Activated CD4-positive, alpha-beta T cell treated with anti-CD3 and anti-CD28 coated beads for 36 hours (primary cell): Measurements from ENCODE around the gene PDE4C. TPM values are rescaled to one million over a fixed set of nuclear protein-coding genes. Genes with fewer than 3 reads are reported as not detected.

ENCODE experiments used
- ATAC-seq: fragments of 200-7000 bp; cut with Tn5 transposase; one replicate; pipeline ENCODE4 v1.10.0; 2021; ENCODE audit warnings: mild to moderate bottlenecking, moderate library complexity
- CTCF ChIA-PET: fragments of 350-600 bp; sonication (Branson Sonifier 250); formaldehyde crosslinking; loops from one replicate; lab custom pipeline; 2021; ENCODE audit warnings: antibody characterized with exemption; lab: Charles Lee
- POLR2A ChIA-PET: fragments of 350-600 bp; sonication (Branson Sonifier 250); formaldehyde crosslinking; loops from one replicate; lab custom pipeline; 2021; ENCODE audit warnings: antibody characterized with exemption, inconsistent platforms; lab: Charles Lee
- DNase-seq: peaks from one replicate; pipeline ENCODE4 v3.0.0-alpha.2; 2020
- H3K27ac Mint-ChIP-seq: one replicate; pipeline ENCODE4 v1.8.0; 2021; ENCODE audit warnings: mixed read lengths
- H3K27me3 Mint-ChIP-seq: one replicate; pipeline ENCODE4 v1.8.0; 2021; ENCODE audit warnings: mixed read lengths
- H3K36me3 Mint-ChIP-seq: one replicate; pipeline ENCODE4 v1.8.0; 2021; ENCODE audit warnings: low read depth, mixed read lengths
- H3K4me1 Mint-ChIP-seq: one replicate; pipeline ENCODE4 v1.8.0; 2021; ENCODE audit warnings: mixed read lengths
- H3K4me3 Mint-ChIP-seq: one replicate; pipeline ENCODE4 v1.8.0; 2021; ENCODE audit warnings: mild to moderate bottlenecking, moderate library complexity, mixed read lengths
- H3K9me3 Mint-ChIP-seq: one replicate; pipeline ENCODE4 v1.8.0; 2021; ENCODE audit warnings: low read depth, mixed read lengths
- intact Hi-C, 2 experiments: fragments of 100-400 bp; cut with DNase I in 1 of 2; cut with micrococcal nuclease in 1 of 2; formaldehyde crosslinking; loops; one replicate each; pipeline versions ENCODE4 v1.14.2 to v1.15.1; 2022 to 2024; cut with DNase I, micrococcal nuclease
- total RNA-seq, 2 experiments: library from RNA; stranded (reverse); gene quantifications; one replicate each; pipeline ENCODE4 v1.2.3, GENCODE V29; 2021

The PDE4C gene
- total RNA-seq, 2 experiments from 2014 or later, result not detected

DNA sequence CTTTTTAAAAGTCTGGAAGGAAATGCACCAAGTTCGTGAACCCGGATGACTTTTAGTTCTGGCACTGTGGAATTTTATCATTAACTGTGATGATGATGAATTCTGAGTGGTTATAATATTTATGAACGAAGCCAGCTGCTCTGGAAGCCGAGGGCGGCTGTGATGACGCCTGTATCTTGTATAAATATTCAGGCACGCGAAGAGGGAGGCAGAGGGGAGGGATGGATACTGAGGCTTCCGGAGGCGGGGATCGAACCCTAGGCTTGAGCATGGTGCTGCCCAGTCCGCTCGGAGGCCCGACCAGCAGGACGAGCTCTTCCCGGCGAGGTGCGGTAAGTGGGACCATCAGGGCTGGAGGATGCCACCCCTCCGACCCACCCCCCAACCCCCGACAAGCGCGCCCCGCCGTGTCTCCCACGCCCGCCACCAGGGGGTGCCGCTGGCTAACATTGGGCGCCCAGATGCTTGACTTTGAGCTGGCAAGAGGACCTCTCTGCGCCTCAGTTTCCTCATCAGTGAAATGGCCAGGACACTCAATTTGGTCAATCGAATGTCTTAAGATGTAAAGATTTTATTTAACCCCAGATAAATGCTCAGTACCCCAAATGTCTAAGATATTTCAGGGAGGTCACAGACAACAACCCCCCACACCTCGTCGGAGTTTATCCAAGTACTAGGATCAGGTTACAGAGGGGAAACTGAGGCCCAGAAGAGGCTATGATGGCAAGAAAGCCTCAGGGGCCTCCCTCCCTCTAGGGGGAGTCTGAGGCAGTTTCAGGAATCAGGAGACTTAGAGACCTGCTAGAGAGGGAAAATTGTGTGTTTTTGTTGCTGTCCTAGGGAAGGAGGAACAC, 17.9 kb downstream of the PDE4C start:
- H3K4me1 Mint-ChIP-seq, result peaks cover 10% of the 10 kb centered on the region
- no peaks in the 10 kb centered on the region for H3K36me3 Mint-ChIP-seq
- POLR2A ChIA-PET, result no interaction called here
- H3K4me3 Mint-ChIP-seq, result no peak overlapping the region
- DNase-seq, result peak; percentile 78
- intact Hi-C loops, result loop anchor here (1.0 kb wide), 4 partner anchors 16 to 202 kb away; no protein-coding TSS in a partner anchor
- H3K27ac Mint-ChIP-seq, result no peak overlapping the region
- no peaks in the 10 kb centered on the region for H3K27me3 Mint-ChIP-seq
- no peaks in the 10 kb centered on the region for H3K9me3 Mint-ChIP-seq
- CTCF ChIA-PET, result interaction anchor here (0.6 to 2.8 kb wide), 11 partner anchors 9 to 180 kb away, joined by 3 to 13 read pairs (median 4); no protein-coding TSS in a partner anchor
- no peak for ATAC-seq

DNA sequence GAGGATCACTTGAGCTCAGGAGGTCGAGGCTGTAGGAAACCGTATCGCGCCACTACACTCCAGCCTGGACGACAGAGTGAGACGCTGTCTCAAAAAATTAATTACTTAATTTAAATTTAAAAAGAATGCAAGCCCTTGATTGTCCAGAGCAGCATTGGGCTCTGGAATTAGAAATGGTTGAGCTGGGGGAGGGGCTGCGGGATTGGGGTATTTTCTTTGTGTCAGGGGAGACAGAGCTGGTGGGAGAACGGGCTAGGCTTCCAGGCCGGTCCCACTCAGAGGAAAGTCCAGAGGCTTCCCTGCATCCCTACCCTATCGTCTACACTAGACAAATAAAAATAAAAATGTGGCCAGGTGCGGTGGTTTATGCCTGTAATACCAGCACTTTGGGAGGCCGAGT, 20.2 kb downstream of the PDE4C start:
- ChIA-PET POLR2A (interaction anchor here (2.5 kb wide), 1 partner anchor 73 kb away, joined by 15 read pairs; no protein-coding TSS in a partner anchor), CTCF (interaction anchor here (0.6 to 3.1 kb wide), 8 partner anchors 14 to 239 kb away, joined by 3 to 13 read pairs (median 4); partner anchors contain the start of gene MPV17L2)
- intact Hi-C loops, result no loop called here
- no peaks in the 10 kb centered on the region for H3K9me3 Mint-ChIP-seq
- H3K36me3 Mint-ChIP-seq, result peaks cover 4% of the 10 kb centered on the region
- H3K27me3 Mint-ChIP-seq, result no peaks in the 10 kb centered on the region
- peaks cover 18% of the 10 kb centered on the region for H3K4me1 Mint-ChIP-seq
- DNase-seq (no peak), ATAC-seq (no peak)
- no peak overlapping the region for H3K4me3 Mint-ChIP-seq
- H3K27ac Mint-ChIP-seq, result no peak overlapping the region

DNA sequence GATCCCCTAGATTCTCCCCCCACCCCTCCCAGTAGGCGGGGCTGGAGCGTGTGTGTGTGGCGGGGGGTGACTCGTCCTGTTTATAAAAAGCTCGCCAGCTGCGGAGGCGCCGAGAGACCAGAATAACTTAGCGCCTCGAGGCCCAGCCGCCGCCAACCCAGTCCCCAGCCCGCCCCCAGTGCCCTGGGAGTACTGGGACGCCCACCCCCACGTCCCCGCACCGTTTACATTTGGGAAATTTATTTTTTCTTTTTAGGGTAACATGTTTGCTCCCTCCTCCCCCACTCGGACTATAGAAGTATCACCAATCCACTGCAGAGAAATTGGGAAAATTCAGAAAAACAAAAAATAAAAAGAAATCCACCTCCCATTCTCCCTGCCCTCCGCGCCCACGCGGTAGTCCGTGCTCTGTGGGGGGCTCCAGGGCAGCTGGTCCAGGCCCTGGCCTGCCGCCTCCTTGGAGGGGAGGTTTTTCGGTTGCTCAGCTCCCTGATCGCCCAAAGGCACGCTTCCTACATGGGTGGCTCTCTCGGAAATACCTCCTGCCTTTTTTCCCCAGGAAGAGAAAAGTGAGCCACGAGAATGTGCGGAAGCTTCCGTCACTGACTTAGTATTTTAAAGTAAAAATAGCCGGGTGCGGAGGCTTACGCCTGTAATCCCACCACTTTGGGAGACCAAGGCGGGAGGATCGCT, 20.9 kb downstream of the PDE4C start:
- no peaks in the 10 kb centered on the region for H3K9me3 Mint-ChIP-seq
- ChIA-PET CTCF (interaction anchor here (0.6 to 3.1 kb wide), 9 partner anchors 13 to 240 kb away, joined by 3 to 13 read pairs (median 5); partner anchors contain the start of gene MPV17L2), POLR2A (interaction anchor here (2.5 to 2.6 kb wide), 2 partner anchors 74 to 76 kb away, joined by 9 to 15 read pairs; partner anchors contain the start of gene JUND)
- ATAC-seq, result no peak
- intact Hi-C loops, result loop anchor here (2.0 kb wide), 3 partner anchors 135 to 213 kb away; partner anchors contain the start of genes PGPEP1 (in 1 of the 2) and SSBP4 (in 1 of the 2)
- peak overlapping the region; percentile 96 for H3K4me3 Mint-ChIP-seq
- H3K36me3 Mint-ChIP-seq, result peaks cover 5% of the 10 kb centered on the region
- no peaks in the 10 kb centered on the region for H3K27me3 Mint-ChIP-seq
- DNase-seq, result peak; percentile 81
- peaks cover 18% of the 10 kb centered on the region for H3K4me1 Mint-ChIP-seq
- H3K27ac Mint-ChIP-seq, result peak overlapping the region; percentile 47

DNA sequence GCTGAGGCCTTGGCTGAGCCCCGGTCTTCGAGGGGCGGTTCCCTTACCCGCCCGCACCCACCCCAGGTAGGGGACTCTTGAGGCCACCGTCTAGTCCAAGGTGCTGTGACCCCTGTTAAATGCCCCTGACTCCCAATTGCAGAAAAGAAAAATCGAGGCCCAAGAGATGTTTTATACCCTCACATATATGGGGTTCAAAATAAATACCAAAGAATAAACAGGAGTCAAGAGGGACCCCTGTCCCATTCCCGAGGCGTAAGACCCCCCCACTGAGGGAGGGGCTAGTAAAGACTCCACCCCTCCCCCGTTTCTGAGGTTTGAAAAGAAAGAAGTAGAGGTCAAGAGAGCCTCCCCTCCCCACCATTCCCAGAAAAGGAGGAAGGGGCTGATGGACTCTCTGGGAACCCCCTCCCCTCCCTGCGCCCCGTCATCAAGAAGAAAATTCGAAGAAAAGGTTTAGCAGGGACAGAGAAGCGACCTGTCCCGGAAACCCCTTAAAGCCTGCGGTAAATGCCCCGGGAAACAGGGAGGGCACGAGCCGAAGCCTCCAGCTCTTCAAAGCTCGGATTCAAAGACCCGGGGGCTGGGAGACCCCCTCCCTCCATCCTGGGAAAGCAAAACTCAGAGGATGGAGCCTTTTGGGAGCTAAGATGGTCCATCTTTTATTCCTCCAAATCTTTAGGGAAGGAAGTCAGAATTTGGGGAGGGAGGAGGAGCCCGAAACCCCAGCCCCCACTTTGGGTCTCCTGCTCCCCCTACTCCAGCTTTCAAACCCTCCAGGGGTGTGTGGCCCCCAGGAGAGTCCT, 21.6 kb downstream of the PDE4C start:
- H3K27me3 Mint-ChIP-seq, result no peaks in the 10 kb centered on the region
- ChIA-PET CTCF (interaction anchor here (0.6 to 3.1 kb wide), 11 partner anchors 12 to 347 kb away, joined by 3 to 13 read pairs (median 4); partner anchors contain the start of gene MPV17L2), POLR2A (interaction anchor here (2.5 to 2.6 kb wide), 2 partner anchors 75 to 77 kb away, joined by 9 to 15 read pairs; partner anchors contain the start of gene JUND)
- intact Hi-C loops, result loop anchor here (1.0 to 2.0 kb wide), 19 partner anchors 11 to 715 kb away; partner anchors contain the start of genes COPE (in 1 of the 2), DDX49 (in 1 of the 2), ELL (in 1 of the 2) and IFI30 (in 1 of the 2)
- H3K27ac Mint-ChIP-seq, result peak overlapping the region; percentile 90
- DNase-seq, result no peak
- H3K4me3 Mint-ChIP-seq, result peak overlapping the region; percentile 96
- peak; percentile 3 for ATAC-seq
- no peaks in the 10 kb centered on the region for H3K9me3 Mint-ChIP-seq
- peaks cover 18% of the 10 kb centered on the region for H3K4me1 Mint-ChIP-seq
- peaks cover 7% of the 10 kb centered on the region for H3K36me3 Mint-ChIP-seq

DNA sequence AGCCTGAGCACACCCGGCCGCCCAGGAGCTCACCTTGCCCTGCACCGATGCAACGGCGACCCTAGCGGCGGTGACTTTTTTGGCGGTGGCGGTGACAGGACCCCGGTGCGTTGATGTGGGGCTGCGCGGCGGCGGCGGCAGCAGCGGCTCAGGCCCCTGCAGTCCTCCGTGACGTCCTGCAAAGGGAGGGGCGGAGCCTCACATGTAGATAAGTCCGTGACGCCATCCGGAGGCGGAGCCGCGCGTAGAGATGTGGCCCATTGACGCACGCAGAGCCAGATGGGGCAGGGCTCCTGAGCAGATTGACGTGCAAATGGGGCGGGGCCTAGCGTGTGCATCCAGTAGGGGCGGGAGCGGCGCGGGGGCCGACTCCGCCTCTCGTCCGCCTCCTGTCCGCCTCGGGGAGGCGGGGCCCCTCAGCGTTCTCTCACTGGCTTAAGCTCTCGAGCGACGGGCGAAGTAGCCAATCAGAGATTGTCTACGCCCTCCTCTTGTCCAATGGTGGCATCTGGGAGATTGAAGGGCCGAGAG, 22.3 kb downstream of the PDE4C start, which contains the start of gene RAB3A:
TSS of gene RAB3A (minus strand) at position 180 of the 531 bp plus-strand sequence. CDS start 1,302 bp downstream, outside the sequence.
- intact Hi-C loops, result loop anchor here (1.0 to 2.0 kb wide), 19 partner anchors 11 to 715 kb away; partner anchors contain the start of genes COPE (in 1 of the 2), DDX49 (in 1 of the 2), ELL (in 1 of the 2) and IFI30 (in 1 of the 2)
- Mint-ChIP-seq H3K27ac (peak within 1 kb of the TSS; percentile 90), H3K4me3 (peak within 1 kb of the TSS; percentile 96), H3K27me3 (no peaks in the 10 kb centered on the region), H3K36me3 (peaks cover 10% of the 10 kb centered on the region), H3K4me1 (peaks cover 18% of the 10 kb centered on the region), H3K9me3 (no peaks in the 10 kb centered on the region)
- peak; percentile 94 for ATAC-seq
- POLR2A ChIA-PET, result interaction anchor here (2.5 to 2.6 kb wide), 2 partner anchors 75 to 78 kb away, joined by 9 to 15 read pairs; partner anchors contain the start of gene JUND
- peak; percentile 100 for DNase-seq
- CTCF ChIA-PET, result interaction anchor here (0.5 to 1.2 kb wide), 7 partner anchors 12 to 935 kb away, joined by 3 to 8 read pairs (median 3); partner anchors contain the start of gene MPV17L2

DNA sequence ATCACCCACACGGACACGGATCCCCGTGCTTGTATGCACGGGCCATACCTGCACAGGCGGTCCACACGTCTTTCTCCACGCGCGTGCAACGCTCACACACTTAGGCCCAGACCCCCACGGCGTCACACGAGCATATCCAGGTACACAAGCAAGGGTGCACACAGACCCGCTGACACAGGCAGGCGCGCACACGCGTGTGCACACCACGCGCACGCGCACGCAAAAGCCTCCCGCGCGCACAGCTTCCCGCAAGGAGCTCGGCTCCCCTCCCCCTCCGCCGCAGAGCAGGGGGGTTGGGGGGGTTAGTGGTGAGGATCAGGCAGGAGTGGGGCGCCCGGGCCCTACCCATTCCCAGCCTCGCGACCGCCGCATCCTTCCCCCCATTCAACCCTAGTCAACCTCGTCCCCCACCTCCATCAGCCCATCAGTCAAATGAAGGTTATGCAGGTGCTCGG, 22.8 kb downstream of the PDE4C start:
- intact Hi-C loops, result no loop called here
- Mint-ChIP-seq H3K4me1 (peaks cover 18% of the 10 kb centered on the region), H3K27ac (peak overlapping the region; percentile 83), H3K4me3 (peak overlapping the region; percentile 96), H3K36me3 (peaks cover 14% of the 10 kb centered on the region), H3K9me3 (no peaks in the 10 kb centered on the region), H3K27me3 (no peaks in the 10 kb centered on the region)
- ChIA-PET CTCF (interaction anchor here (0.6 to 1.2 kb wide), 4 partner anchors 11 to 935 kb away, joined by 3 to 8 read pairs (median 4); partner anchors contain the start of gene MPV17L2), POLR2A (interaction anchor here (2.5 to 2.6 kb wide), 2 partner anchors 76 to 78 kb away, joined by 9 to 15 read pairs; partner anchors contain the start of gene JUND)
- peak; percentile 2 for ATAC-seq
- DNase-seq, result peak; percentile 69

DNA sequence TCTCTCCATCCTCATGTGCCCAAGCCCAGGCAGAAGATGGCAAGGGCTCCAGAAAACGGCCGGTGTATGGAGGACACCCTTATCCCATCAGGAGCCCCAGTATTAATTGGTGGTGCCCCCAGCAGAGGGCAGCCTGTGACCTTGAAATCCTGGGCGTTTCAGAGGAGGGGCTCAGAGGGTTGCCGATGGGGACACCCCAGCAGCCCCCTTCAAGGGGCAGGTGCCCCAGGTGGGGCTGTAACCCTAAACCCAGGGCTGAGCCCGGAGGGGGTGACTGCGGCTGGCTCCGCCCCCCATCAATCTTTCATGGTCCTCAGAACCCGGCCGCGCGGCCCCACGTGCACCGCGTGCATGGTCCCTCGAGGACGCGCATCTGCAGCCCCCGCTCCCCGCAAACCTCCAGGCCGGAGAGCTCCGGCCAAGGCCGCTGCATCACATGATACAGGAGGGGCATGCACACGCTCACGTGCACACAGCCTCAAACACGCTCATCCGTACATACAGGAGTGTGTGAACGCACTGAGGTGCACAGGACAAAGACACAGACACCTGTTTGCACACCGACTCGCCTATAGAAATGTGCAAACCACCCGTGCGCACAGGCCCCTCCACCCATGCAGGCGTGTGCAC, 23.3 kb downstream of the PDE4C start:
- no peak for ATAC-seq
- intact Hi-C loops, result no loop called here
- POLR2A ChIA-PET, result interaction anchor here (2.6 kb wide), 1 partner anchor 79 kb away, joined by 9 read pairs; the partner anchor contains the start of gene JUND
- CTCF ChIA-PET, result interaction anchor here (1.0 to 1.2 kb wide), 3 partner anchors 11 to 52 kb away, joined by 3 to 8 read pairs (median 5); partner anchors contain the start of gene MPV17L2
- H3K4me1 Mint-ChIP-seq, result peaks cover 18% of the 10 kb centered on the region
- H3K27me3 Mint-ChIP-seq, result no peaks in the 10 kb centered on the region
- H3K4me3 Mint-ChIP-seq, result peak overlapping the region; percentile 96
- no peaks in the 10 kb centered on the region for H3K9me3 Mint-ChIP-seq
- H3K36me3 Mint-ChIP-seq, result peaks cover 18% of the 10 kb centered on the region
- DNase-seq, result peak; percentile 48
- peak overlapping the region; percentile 83 for H3K27ac Mint-ChIP-seq

DNA sequence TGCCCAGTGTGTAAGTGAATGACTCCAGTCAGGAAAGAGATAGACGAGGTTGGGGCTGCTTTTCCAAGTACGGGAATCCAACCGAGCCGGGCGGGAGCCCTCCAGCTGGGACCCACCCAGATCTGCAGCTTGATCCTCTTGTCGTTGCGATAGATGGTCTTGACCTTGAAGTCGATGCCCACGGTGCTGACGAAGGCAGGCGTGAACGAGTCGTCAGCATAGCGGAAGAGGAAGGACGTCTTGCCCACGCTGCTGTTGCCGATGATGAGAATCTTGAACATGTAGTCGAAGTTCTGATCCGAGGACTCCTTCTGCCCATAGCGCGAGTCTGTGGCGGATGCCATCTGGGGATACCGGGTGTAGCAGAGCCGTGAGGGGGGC, 23.9 kb downstream of the PDE4C start:
- POLR2A ChIA-PET, result no interaction called here

DNA sequence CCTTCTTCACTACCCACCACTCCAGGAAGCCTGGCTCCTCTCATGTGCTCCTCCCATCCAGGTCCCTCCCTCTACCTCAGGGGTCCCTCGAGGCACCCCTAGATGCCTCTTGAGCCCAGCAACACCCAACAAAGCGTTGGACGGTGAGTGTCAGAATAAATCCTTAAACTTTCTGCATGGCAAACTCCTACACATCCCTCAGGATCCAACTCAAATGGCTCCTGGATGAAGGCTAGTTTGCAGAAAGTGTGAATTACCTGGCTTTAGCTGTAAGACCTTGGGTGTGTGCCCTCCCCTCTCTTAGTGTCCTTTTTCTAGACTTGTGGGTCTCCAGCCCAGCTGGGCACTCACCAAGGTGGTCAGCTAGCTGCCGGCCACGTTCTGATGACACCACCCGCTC, 27.9 kb downstream of the PDE4C start:
- no peak for DNase-seq
- POLR2A ChIA-PET, result no interaction called here
- Mint-ChIP-seq H3K27me3 (no peaks in the 10 kb centered on the region), H3K4me1 (peaks cover 22% of the 10 kb centered on the region), H3K4me3 (no peak overlapping the region), H3K36me3 (peaks cover 19% of the 10 kb centered on the region), H3K27ac (no peak overlapping the region), H3K9me3 (no peaks in the 10 kb centered on the region)
- no peak for ATAC-seq
- intact Hi-C loops, result no loop called here
- CTCF ChIA-PET, result no interaction called here

More for the DNA sequence above, 23.9 kb downstream of the PDE4C start:
- H3K36me3 Mint-ChIP-seq, result peaks cover 19% of the 10 kb centered on the region
- CTCF ChIA-PET, result interaction anchor here (0.9 to 1.1 kb wide), 3 partner anchors 17 to 52 kb away, joined by 3 to 5 read pairs (median 3); no protein-coding TSS in a partner anchor
- no peaks in the 10 kb centered on the region for H3K27me3 Mint-ChIP-seq
- H3K4me3 Mint-ChIP-seq, result peak overlapping the region; percentile 96
- H3K9me3 Mint-ChIP-seq, result no peaks in the 10 kb centered on the region
- ATAC-seq (no peak), DNase-seq (no peak)
- H3K4me1 Mint-ChIP-seq, result peaks cover 18% of the 10 kb centered on the region
- intact Hi-C loops, result no loop called here
- no peak overlapping the region for H3K27ac Mint-ChIP-seq
